HCT116 (cell line): Measurements from ENCODE around the gene NDC80. TPM values are rescaled to one million over a fixed set of nuclear protein-coding genes. Genes with fewer than 3 reads are reported as not detected.

ENCODE experiments used
- ATAC-seq: fragments of 200-7000 bp; cut with Tn5 transposase; 2 replicates; pipeline ENCODE4 v1.9.1; 2020; ENCODE audit warnings: mild to moderate bottlenecking, moderate library complexity
- BruUV-seq: library from RNA; stranded (reverse); fragments of 400-500 nt; replicated peaks from 2 replicates; lab custom pipeline; 2021; lab: Mats Ljungman, UMichigan
- CTCF ChIA-PET: fragments of 300-600 bp; sonication (Branson Sonifier 250); formaldehyde crosslinking; loops from one replicate; lab custom pipeline; 2021; ENCODE audit warnings: antibody characterized with exemption; lab: Charles Lee
- POLR2A ChIA-PET: fragments of 300-600, 350-600 bp; sonication (Branson Sonifier 250); formaldehyde crosslinking; loops from one replicate; lab custom pipeline; 2021; ENCODE audit warnings: antibody characterized with exemption; lab: Charles Lee
- RAD21 ChIA-PET, 2 experiments: fragments of 300-600 bp; sonication (Branson Sonifier 250); formaldehyde crosslinking; loops; one replicate each; lab custom pipeline; 2023; ENCODE audit warnings: low total read pairs in 2 of 2; ENCODE audit not compliant: uncharacterized antibody in 2 of 2, unreplicated experiment in 2 of 2, low non-redundant PET in 1 of 2; lab: Charles Lee
- DNase-seq: peaks from one replicate; pipeline ENCODE4 v3.0.0-alpha.2; 2010; ENCODE audit warnings: low read depth, low spot score
- H2AFZ ChIP-seq: fragments of 200-600 bp; shearing (Covaris generic), sonication (generic); 2 replicates; pipeline ENCODE4 v1.6.1; 2017; ENCODE audit warnings: low read depth, mixed run types, mixed read lengths, antibody characterized with exemption, low read length; ENCODE audit not compliant: poor library complexity, severe bottlenecking
- H3K27ac ChIP-seq: 2 replicates; pipeline ENCODE4 v1.5.1; 2012; ENCODE audit warnings: low read depth, low read length
- H3K27me3 ChIP-seq: fragments of 200-600 bp; sonication (generic); 2 replicates; pipeline ENCODE4 v1.6.1; 2016; ENCODE audit warnings: mixed run types, low read length, mixed read lengths; ENCODE audit not compliant: insufficient read depth
- H3K36me3 ChIP-seq, 2 experiments: fragments of 200-500 bp in 1 of 2; fragments of 200-600 bp in 1 of 2; sonication (Bioruptor generic) in 1 of 2; sonication (generic) in 1 of 2; 2 replicates each; pipeline versions ENCODE4 v1.5.1 to v1.6.1; 2014 to 2016; ENCODE audit warnings: low read length in 2 of 2, inconsistent platforms in 1 of 2, mixed read lengths in 1 of 2, mixed run types in 1 of 2; ENCODE audit not compliant: insufficient read depth in 2 of 2, control insufficient read depth in 1 of 2
- H3K4me1 ChIP-seq, 2 experiments: fragments of 200-600 bp in 1 of 2; sonication (generic) in 1 of 2; 2 replicates each; pipeline versions ENCODE4 v1.5.1 to v1.6.1; 2012 to 2017; ENCODE audit warnings: low read length in 2 of 2, inconsistent platforms in 1 of 2, mild to moderate bottlenecking in 1 of 2, mixed read lengths in 1 of 2, mixed run types in 1 of 2, moderate library complexity in 1 of 2; ENCODE audit not compliant: insufficient read depth in 2 of 2, control insufficient read depth in 1 of 2
- H3K4me2 ChIP-seq: fragments of 200-600 bp; sonication (generic); 2 replicates; pipeline ENCODE4 v1.6.1; 2017; ENCODE audit warnings: mixed run types, low read length, mixed read lengths
- H3K4me3 ChIP-seq, 2 experiments: fragments of 200-600 bp in 1 of 2; sonication (generic) in 1 of 2; replicated peaks in 1 of 2; 2 replicates each; pipeline ENCODE4 v1.5.1; 2011 to 2016; ENCODE audit warnings: low read length in 2 of 2, control low read depth in 1 of 2, low read depth in 1 of 2, mild to moderate bottlenecking in 1 of 2, mixed read lengths in 1 of 2, mixed run types in 1 of 2
- H3K79me2 ChIP-seq: fragments of 200-600 bp; sonication (generic); 2 replicates; pipeline ENCODE4 v1.6.1; 2017; ENCODE audit warnings: mild to moderate bottlenecking, mixed run types, low read length, moderate library complexity, mixed read lengths; ENCODE audit not compliant: insufficient read depth
- H3K9ac ChIP-seq: fragments of 200-600 bp; sonication (generic); 2 replicates; pipeline ENCODE4 v1.6.1; 2016; ENCODE audit warnings: low read length, mixed read lengths
- H3K9me2 ChIP-seq: fragments of 200-600 bp; sonication (generic), shearing (Covaris generic); 2 replicates; pipeline ENCODE4 v1.6.1; 2017; ENCODE audit warnings: mixed run types, mild to moderate bottlenecking, moderate library complexity; ENCODE audit not compliant: insufficient read depth
- H3K9me3 ChIP-seq, 2 experiments: fragments of 200-500 bp in 1 of 2; fragments of 200-600 bp in 1 of 2; sonication (Bioruptor generic) in 1 of 2; sonication (generic) in 1 of 2; 2 replicates each; pipeline ENCODE4 v1.6.1; 2014 to 2017; ENCODE audit warnings: low read length in 2 of 2, mixed read lengths in 2 of 2, inconsistent platforms in 1 of 2, low read depth in 1 of 2, mild to moderate bottlenecking in 1 of 2, mixed run types in 1 of 2, moderate library complexity in 1 of 2; ENCODE audit not compliant: control insufficient read depth in 1 of 2, insufficient read depth in 1 of 2
- H4K20me1 ChIP-seq: fragments of 200-600 bp; sonication (generic), shearing (Covaris generic); 2 replicates; pipeline ENCODE4 v1.6.1; 2017; ENCODE audit warnings: mixed run types, mild to moderate bottlenecking, moderate library complexity; ENCODE audit not compliant: insufficient read depth
- CBX3 ChIP-seq: IDR thresholded peaks from 2 replicates; pipeline ENCODE4 v1.6.1; 2012; ENCODE audit warnings: low read depth
- CEBPB ChIP-seq: IDR thresholded peaks from 2 replicates; pipeline ENCODE4 v1.6.1; 2012; ENCODE audit warnings: low read depth
- EGR1 ChIP-seq: IDR thresholded peaks from 2 replicates; pipeline ENCODE4 v1.6.1; 2012; ENCODE audit warnings: low read depth
- ELF1 ChIP-seq: IDR thresholded peaks from 2 replicates; pipeline ENCODE4 v1.6.1; 2012; ENCODE audit warnings: low read depth, borderline replicate concordance
- EZH2 ChIP-seq: fragments of 200-600 bp; sonication (generic); IDR thresholded peaks from 2 replicates; pipeline ENCODE4 v1.6.1; 2017; ENCODE audit warnings: antibody characterized with exemption, mixed run types
- FOSL1 ChIP-seq: IDR thresholded peaks from 2 replicates; pipeline ENCODE4 v1.6.1; 2012; ENCODE audit warnings: low read depth
- JUND ChIP-seq: IDR thresholded peaks from 2 replicates; pipeline ENCODE4 v1.6.1; 2012
- POLR2AphosphoS5 ChIP-seq: IDR thresholded peaks from 2 replicates; pipeline ENCODE4 v1.6.1; 2011; ENCODE audit warnings: mild to moderate bottlenecking, low read depth, low read length, moderate library complexity
- SIN3A ChIP-seq: IDR thresholded peaks from 2 replicates; pipeline ENCODE4 v1.6.1; 2012; ENCODE audit warnings: low read depth
- SP1 ChIP-seq: IDR thresholded peaks from 2 replicates; pipeline ENCODE4 v1.6.1; 2012; ENCODE audit warnings: low read depth
- SRF ChIP-seq: IDR thresholded peaks from 2 replicates; pipeline ENCODE4 v1.6.1; 2012; ENCODE audit warnings: low read depth
- YY1 ChIP-seq: IDR thresholded peaks from 2 replicates; pipeline ENCODE4 v1.6.1; 2011; ENCODE audit warnings: low read length, low read depth, moderate library complexity, mild to moderate bottlenecking; ENCODE audit not compliant: insufficient replicate concordance; ENCODE audit errors: extremely low read depth
- ZFX ChIP-seq: fragments of 450-650 bp; IDR thresholded peaks from 2 replicates; pipeline ENCODE4 v1.6.1; 2017
- intact Hi-C: fragments of 100-400 bp; cut with micrococcal nuclease; formaldehyde crosslinking; loops from 2 replicates; pipeline ENCODE4 v1.10.0; 2022
- total RNA-seq: library from RNA; stranded (reverse); gene quantifications from one replicate; pipeline ENCODE4 v1.2.1, GENCODE V29; 2021; ENCODE audit not compliant: unreplicated experiment
- TF ChIP-seq, protein P1 (sequence below): IDR thresholded peaks from 2 replicates; pipeline ENCODE4 v1.6.1; 2012; ENCODE audit warnings: low read depth
- TF ChIP-seq, protein P2 (sequence below): IDR thresholded peaks from 2 replicates; pipeline ENCODE4 v1.6.1; 2012
- TF ChIP-seq, protein P3 (sequence below), 3 experiments: fragments of 200-600 bp in 1 of 3; sonication (generic) in 1 of 3; IDR thresholded peaks in 2 of 3; conservative IDR thresholded peaks in 1 of 3; 2 replicates each; pipeline ENCODE4 v1.5.1; 2012 to 2017; ENCODE audit warnings: low read depth in 2 of 3, low read length in 2 of 3, antibody characterized with exemption in 1 of 3, borderline replicate concordance in 1 of 3, control low read depth in 1 of 3, mild to moderate bottlenecking in 1 of 3, mixed read lengths in 1 of 3, mixed run types in 1 of 3, moderate library complexity in 1 of 3; ENCODE audit not compliant: insufficient read depth in 1 of 3
- TF ChIP-seq, protein P4 (sequence below): IDR thresholded peaks from 2 replicates; pipeline ENCODE4 v1.6.1; 2011; ENCODE audit warnings: mild to moderate bottlenecking, low read length, moderate library complexity; ENCODE audit not compliant: insufficient replicate concordance; ENCODE audit errors: extremely low read depth

NDC80 gene
- total RNA-seq, 1 experiment from 2014 or later = 46.0 TPM

DNA sequence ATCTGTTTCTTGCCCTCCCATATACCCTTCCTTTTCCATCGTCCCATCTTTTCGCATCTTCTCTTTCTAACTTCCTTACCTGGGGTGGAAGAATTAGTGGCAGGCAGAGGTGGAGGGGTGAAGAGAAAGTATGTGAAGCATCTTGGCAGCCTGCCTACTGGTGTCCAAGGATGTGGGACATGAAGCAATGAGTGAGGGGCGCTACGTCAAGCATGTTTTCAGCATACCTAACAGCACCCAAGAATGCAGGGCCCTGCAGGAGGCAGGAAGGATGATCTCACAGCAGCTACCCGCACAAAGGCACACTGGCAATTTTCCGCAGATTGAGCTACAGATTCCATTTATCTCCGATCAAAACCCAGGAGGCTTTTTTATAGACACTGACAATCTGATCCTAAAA is 42.2 kb upstream of the NDC80 start:
- BruUV-seq = no TSS peak
- Histone ChIP-seq H3K4me3 (no peak overlapping the region), H3K79me2 (no peaks in the 10 kb centered on the region), H3K4me1 (no peaks in the 10 kb centered on the region), H3K27ac (no peak overlapping the region), H4K20me1 (no peaks in the 10 kb centered on the region), H3K36me3 (no peaks in the 10 kb centered on the region), H3K9me2 (no peaks in the 10 kb centered on the region), H3K27me3 (no peaks in the 10 kb centered on the region), H3K4me2 (no peak overlapping the region), H3K9me3 (no peaks in the 10 kb centered on the region), H3K9ac (no peak overlapping the region), H2AFZ (no peak overlapping the region)
- intact Hi-C loops = no loop called here
- TF ChIP-seq ELF1 (no peak), JUND (no peak), POLR2AphosphoS5 (no peak), EZH2 (no peak), EGR1 (no peak), ZFX (no peak), SRF (no peak), CEBPB (no peak), FOSL1 (no peak), SIN3A (no peak), YY1 (no peak), CBX3 (no peak), SP1 (no peak)
- TF ChIP-seq, protein P1, sequence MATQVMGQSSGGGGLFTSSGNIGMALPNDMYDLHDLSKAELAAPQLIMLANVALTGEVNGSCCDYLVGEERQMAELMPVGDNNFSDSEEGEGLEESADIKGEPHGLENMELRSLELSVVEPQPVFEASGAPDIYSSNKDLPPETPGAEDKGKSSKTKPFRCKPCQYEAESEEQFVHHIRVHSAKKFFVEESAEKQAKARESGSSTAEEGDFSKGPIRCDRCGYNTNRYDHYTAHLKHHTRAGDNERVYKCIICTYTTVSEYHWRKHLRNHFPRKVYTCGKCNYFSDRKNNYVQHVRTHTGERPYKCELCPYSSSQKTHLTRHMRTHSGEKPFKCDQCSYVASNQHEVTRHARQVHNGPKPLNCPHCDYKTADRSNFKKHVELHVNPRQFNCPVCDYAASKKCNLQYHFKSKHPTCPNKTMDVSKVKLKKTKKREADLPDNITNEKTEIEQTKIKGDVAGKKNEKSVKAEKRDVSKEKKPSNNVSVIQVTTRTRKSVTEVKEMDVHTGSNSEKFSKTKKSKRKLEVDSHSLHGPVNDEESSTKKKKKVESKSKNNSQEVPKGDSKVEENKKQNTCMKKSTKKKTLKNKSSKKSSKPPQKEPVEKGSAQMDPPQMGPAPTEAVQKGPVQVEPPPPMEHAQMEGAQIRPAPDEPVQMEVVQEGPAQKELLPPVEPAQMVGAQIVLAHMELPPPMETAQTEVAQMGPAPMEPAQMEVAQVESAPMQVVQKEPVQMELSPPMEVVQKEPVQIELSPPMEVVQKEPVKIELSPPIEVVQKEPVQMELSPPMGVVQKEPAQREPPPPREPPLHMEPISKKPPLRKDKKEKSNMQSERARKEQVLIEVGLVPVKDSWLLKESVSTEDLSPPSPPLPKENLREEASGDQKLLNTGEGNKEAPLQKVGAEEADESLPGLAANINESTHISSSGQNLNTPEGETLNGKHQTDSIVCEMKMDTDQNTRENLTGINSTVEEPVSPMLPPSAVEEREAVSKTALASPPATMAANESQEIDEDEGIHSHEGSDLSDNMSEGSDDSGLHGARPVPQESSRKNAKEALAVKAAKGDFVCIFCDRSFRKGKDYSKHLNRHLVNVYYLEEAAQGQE = no peak
- TF ChIP-seq, protein P2, sequence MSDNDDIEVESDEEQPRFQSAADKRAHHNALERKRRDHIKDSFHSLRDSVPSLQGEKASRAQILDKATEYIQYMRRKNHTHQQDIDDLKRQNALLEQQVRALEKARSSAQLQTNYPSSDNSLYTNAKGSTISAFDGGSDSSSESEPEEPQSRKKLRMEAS = no peak
- TF ChIP-seq, protein P3, sequence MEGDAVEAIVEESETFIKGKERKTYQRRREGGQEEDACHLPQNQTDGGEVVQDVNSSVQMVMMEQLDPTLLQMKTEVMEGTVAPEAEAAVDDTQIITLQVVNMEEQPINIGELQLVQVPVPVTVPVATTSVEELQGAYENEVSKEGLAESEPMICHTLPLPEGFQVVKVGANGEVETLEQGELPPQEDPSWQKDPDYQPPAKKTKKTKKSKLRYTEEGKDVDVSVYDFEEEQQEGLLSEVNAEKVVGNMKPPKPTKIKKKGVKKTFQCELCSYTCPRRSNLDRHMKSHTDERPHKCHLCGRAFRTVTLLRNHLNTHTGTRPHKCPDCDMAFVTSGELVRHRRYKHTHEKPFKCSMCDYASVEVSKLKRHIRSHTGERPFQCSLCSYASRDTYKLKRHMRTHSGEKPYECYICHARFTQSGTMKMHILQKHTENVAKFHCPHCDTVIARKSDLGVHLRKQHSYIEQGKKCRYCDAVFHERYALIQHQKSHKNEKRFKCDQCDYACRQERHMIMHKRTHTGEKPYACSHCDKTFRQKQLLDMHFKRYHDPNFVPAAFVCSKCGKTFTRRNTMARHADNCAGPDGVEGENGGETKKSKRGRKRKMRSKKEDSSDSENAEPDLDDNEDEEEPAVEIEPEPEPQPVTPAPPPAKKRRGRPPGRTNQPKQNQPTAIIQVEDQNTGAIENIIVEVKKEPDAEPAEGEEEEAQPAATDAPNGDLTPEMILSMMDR (IDR thresholded peaks at IDR 0.05 in 2 of 3, conservative IDR thresholded peaks at IDR 0.05 in 1 of 3; ENCODE audit: borderline replicate concordance in 1 of 3, insufficient read depth in 1 of 3, low read depth in 2 of 3, low read length in 2 of 3) = no peak
- TF ChIP-seq, protein P4, sequence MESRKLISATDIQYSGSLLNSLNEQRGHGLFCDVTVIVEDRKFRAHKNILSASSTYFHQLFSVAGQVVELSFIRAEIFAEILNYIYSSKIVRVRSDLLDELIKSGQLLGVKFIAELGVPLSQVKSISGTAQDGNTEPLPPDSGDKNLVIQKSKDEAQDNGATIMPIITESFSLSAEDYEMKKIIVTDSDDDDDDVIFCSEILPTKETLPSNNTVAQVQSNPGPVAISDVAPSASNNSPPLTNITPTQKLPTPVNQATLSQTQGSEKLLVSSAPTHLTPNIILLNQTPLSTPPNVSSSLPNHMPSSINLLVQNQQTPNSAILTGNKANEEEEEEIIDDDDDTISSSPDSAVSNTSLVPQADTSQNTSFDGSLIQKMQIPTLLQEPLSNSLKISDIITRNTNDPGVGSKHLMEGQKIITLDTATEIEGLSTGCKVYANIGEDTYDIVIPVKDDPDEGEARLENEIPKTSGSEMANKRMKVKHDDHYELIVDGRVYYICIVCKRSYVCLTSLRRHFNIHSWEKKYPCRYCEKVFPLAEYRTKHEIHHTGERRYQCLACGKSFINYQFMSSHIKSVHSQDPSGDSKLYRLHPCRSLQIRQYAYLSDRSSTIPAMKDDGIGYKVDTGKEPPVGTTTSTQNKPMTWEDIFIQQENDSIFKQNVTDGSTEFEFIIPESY = no peak
- ATAC-seq (no peak), DNase-seq (no peak)
- ChIA-PET RAD21 (no interaction called here), POLR2A (no interaction called here), CTCF (no interaction called here)
